HCT116 (cell line): Measurements from ENCODE around the gene ATAD3A. TPM values are rescaled to one million over a fixed set of nuclear protein-coding genes. Genes with fewer than 3 reads are reported as not detected.

Experiments
- ATAC-seq: fragments of 200-7000 bp; cut with Tn5 transposase; 2 replicates; pipeline ENCODE4 v1.9.1; 2020; ENCODE audit warnings: mild to moderate bottlenecking, moderate library complexity
- BruUV-seq: library from RNA; stranded (reverse); fragments of 400-500 nt; replicated peaks from 2 replicates; lab custom pipeline; 2021; lab: Mats Ljungman, UMichigan
- CTCF ChIA-PET: fragments of 300-600 bp; sonication (Branson Sonifier 250); formaldehyde crosslinking; loops from one replicate; lab custom pipeline; 2021; ENCODE audit warnings: antibody characterized with exemption; lab: Charles Lee
- POLR2A ChIA-PET: fragments of 300-600, 350-600 bp; sonication (Branson Sonifier 250); formaldehyde crosslinking; loops from one replicate; lab custom pipeline; 2021; ENCODE audit warnings: antibody characterized with exemption; lab: Charles Lee
- RAD21 ChIA-PET, 2 experiments: fragments of 300-600 bp; sonication (Branson Sonifier 250); formaldehyde crosslinking; loops; one replicate each; lab custom pipeline; 2023; ENCODE audit warnings: low total read pairs in 2 of 2; ENCODE audit not compliant: uncharacterized antibody in 2 of 2, unreplicated experiment in 2 of 2, low non-redundant PET in 1 of 2; lab: Charles Lee
- DNase-seq: peaks from one replicate; pipeline ENCODE4 v3.0.0-alpha.2; 2010; ENCODE audit warnings: low read depth, low spot score
- H2AFZ ChIP-seq: fragments of 200-600 bp; shearing (Covaris generic), sonication (generic); 2 replicates; pipeline ENCODE4 v1.6.1; 2017; ENCODE audit warnings: low read depth, mixed run types, mixed read lengths, antibody characterized with exemption, low read length; ENCODE audit not compliant: poor library complexity, severe bottlenecking
- H3K27ac ChIP-seq: 2 replicates; pipeline ENCODE4 v1.5.1; 2012; ENCODE audit warnings: low read depth, low read length
- H3K27me3 ChIP-seq: fragments of 200-600 bp; sonication (generic); 2 replicates; pipeline ENCODE4 v1.6.1; 2016; ENCODE audit warnings: mixed run types, low read length, mixed read lengths; ENCODE audit not compliant: insufficient read depth
- H3K36me3 ChIP-seq, 2 experiments: fragments of 200-500 bp in 1 of 2; fragments of 200-600 bp in 1 of 2; sonication (Bioruptor generic) in 1 of 2; sonication (generic) in 1 of 2; 2 replicates each; pipeline versions ENCODE4 v1.5.1 to v1.6.1; 2014 to 2016; ENCODE audit warnings: low read length in 2 of 2, inconsistent platforms in 1 of 2, mixed read lengths in 1 of 2, mixed run types in 1 of 2; ENCODE audit not compliant: insufficient read depth in 2 of 2, control insufficient read depth in 1 of 2
- H3K4me1 ChIP-seq, 2 experiments: fragments of 200-600 bp in 1 of 2; sonication (generic) in 1 of 2; 2 replicates each; pipeline versions ENCODE4 v1.5.1 to v1.6.1; 2012 to 2017; ENCODE audit warnings: low read length in 2 of 2, inconsistent platforms in 1 of 2, mild to moderate bottlenecking in 1 of 2, mixed read lengths in 1 of 2, mixed run types in 1 of 2, moderate library complexity in 1 of 2; ENCODE audit not compliant: insufficient read depth in 2 of 2, control insufficient read depth in 1 of 2
- H3K4me2 ChIP-seq: fragments of 200-600 bp; sonication (generic); 2 replicates; pipeline ENCODE4 v1.6.1; 2017; ENCODE audit warnings: mixed run types, low read length, mixed read lengths
- H3K4me3 ChIP-seq, 2 experiments: fragments of 200-600 bp in 1 of 2; sonication (generic) in 1 of 2; replicated peaks in 1 of 2; 2 replicates each; pipeline ENCODE4 v1.5.1; 2011 to 2016; ENCODE audit warnings: low read length in 2 of 2, control low read depth in 1 of 2, low read depth in 1 of 2, mild to moderate bottlenecking in 1 of 2, mixed read lengths in 1 of 2, mixed run types in 1 of 2
- H3K79me2 ChIP-seq: fragments of 200-600 bp; sonication (generic); 2 replicates; pipeline ENCODE4 v1.6.1; 2017; ENCODE audit warnings: mild to moderate bottlenecking, mixed run types, low read length, moderate library complexity, mixed read lengths; ENCODE audit not compliant: insufficient read depth
- H3K9ac ChIP-seq: fragments of 200-600 bp; sonication (generic); 2 replicates; pipeline ENCODE4 v1.6.1; 2016; ENCODE audit warnings: low read length, mixed read lengths
- H3K9me2 ChIP-seq: fragments of 200-600 bp; sonication (generic), shearing (Covaris generic); 2 replicates; pipeline ENCODE4 v1.6.1; 2017; ENCODE audit warnings: mixed run types, mild to moderate bottlenecking, moderate library complexity; ENCODE audit not compliant: insufficient read depth
- H3K9me3 ChIP-seq, 2 experiments: fragments of 200-500 bp in 1 of 2; fragments of 200-600 bp in 1 of 2; sonication (Bioruptor generic) in 1 of 2; sonication (generic) in 1 of 2; 2 replicates each; pipeline ENCODE4 v1.6.1; 2014 to 2017; ENCODE audit warnings: low read length in 2 of 2, mixed read lengths in 2 of 2, inconsistent platforms in 1 of 2, low read depth in 1 of 2, mild to moderate bottlenecking in 1 of 2, mixed run types in 1 of 2, moderate library complexity in 1 of 2; ENCODE audit not compliant: control insufficient read depth in 1 of 2, insufficient read depth in 1 of 2
- H4K20me1 ChIP-seq: fragments of 200-600 bp; sonication (generic), shearing (Covaris generic); 2 replicates; pipeline ENCODE4 v1.6.1; 2017; ENCODE audit warnings: mixed run types, mild to moderate bottlenecking, moderate library complexity; ENCODE audit not compliant: insufficient read depth
- CBX3 ChIP-seq: IDR thresholded peaks from 2 replicates; pipeline ENCODE4 v1.6.1; 2012; ENCODE audit warnings: low read depth
- EGR1 ChIP-seq: IDR thresholded peaks from 2 replicates; pipeline ENCODE4 v1.6.1; 2012; ENCODE audit warnings: low read depth
- EZH2phosphoT487 ChIP-seq: fragments of 200-600 bp; IDR thresholded peaks from 2 replicates; pipeline ENCODE4 v1.6.1; 2018; ENCODE audit warnings: antibody characterized with exemption, borderline replicate concordance
- JUND ChIP-seq: IDR thresholded peaks from 2 replicates; pipeline ENCODE4 v1.6.1; 2012
- POLR2A ChIP-seq: IDR thresholded peaks from 2 replicates; pipeline ENCODE4 v1.7.0; 2011; ENCODE audit warnings: borderline replicate concordance; ENCODE audit not compliant: insufficient read depth, insufficient read length; ENCODE audit errors: extremely low read depth
- POLR2AphosphoS5 ChIP-seq: IDR thresholded peaks from 2 replicates; pipeline ENCODE4 v1.6.1; 2011; ENCODE audit warnings: mild to moderate bottlenecking, low read depth, low read length, moderate library complexity
- RAD21 ChIP-seq: IDR thresholded peaks from 2 replicates; pipeline ENCODE4 v1.6.1; 2012; ENCODE audit warnings: low read depth, mild to moderate bottlenecking
- REST ChIP-seq: IDR thresholded peaks from 2 replicates; pipeline ENCODE4 v1.6.1; 2012; ENCODE audit warnings: low read depth
- SIN3A ChIP-seq: IDR thresholded peaks from 2 replicates; pipeline ENCODE4 v1.6.1; 2012; ENCODE audit warnings: low read depth
- YY1 ChIP-seq: IDR thresholded peaks from 2 replicates; pipeline ENCODE4 v1.6.1; 2011; ENCODE audit warnings: low read length, low read depth, moderate library complexity, mild to moderate bottlenecking; ENCODE audit not compliant: insufficient replicate concordance; ENCODE audit errors: extremely low read depth
- ZFX ChIP-seq: fragments of 450-650 bp; IDR thresholded peaks from 2 replicates; pipeline ENCODE4 v1.6.1; 2017
- intact Hi-C: fragments of 100-400 bp; cut with micrococcal nuclease; formaldehyde crosslinking; loops from 2 replicates; pipeline ENCODE4 v1.10.0; 2022
- total RNA-seq: library from RNA; stranded (reverse); gene quantifications from one replicate; pipeline ENCODE4 v1.2.1, GENCODE V29; 2021; ENCODE audit not compliant: unreplicated experiment
- TF ChIP-seq, protein P1 (sequence below): IDR thresholded peaks from 2 replicates; pipeline ENCODE4 v1.6.1; 2011; ENCODE audit warnings: mild to moderate bottlenecking, low read length, moderate library complexity; ENCODE audit not compliant: insufficient replicate concordance; ENCODE audit errors: extremely low read depth
- TF ChIP-seq, protein P2 (sequence below): IDR thresholded peaks from 2 replicates; pipeline ENCODE4 v1.6.1; 2012
- TF ChIP-seq, protein P3 (sequence below): IDR thresholded peaks from 2 replicates; pipeline ENCODE4 v1.6.1; 2012

Gene ATAD3A
- total RNA-seq, 1 experiment from 2014 or later, result 92.3 TPM

DNA sequence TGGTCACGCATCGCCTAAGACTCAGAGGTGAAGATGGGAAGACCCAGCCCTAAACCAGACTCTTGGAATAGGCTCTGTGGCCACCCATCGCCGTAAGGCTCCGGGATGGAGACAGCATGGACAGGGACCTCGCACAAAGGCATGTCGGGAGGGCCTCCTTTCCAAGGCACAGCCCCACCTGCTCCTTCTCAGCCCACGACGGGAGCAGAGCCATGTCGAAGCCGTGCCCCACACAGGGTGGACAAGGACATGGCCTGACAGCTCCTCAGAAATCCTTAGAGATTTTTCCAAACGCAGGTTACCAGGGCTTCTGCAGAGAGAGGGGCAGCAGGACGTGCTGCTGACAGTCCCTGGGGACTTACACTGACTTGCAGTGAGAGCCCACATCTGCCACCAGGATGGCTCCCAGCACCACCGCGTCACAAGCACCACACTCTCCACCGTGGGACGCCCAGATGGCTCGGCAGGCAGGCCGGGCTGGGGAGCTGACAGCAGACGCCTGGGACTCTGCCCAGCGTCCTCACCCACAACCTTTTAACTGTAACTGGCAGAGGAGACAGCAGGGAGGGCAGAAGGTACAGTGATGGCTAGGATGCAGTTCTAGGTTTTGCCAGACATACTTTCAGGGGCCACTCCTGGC is 50.7 kb downstream of the ATAD3A start (continued):
- TF ChIP-seq, protein P1, sequence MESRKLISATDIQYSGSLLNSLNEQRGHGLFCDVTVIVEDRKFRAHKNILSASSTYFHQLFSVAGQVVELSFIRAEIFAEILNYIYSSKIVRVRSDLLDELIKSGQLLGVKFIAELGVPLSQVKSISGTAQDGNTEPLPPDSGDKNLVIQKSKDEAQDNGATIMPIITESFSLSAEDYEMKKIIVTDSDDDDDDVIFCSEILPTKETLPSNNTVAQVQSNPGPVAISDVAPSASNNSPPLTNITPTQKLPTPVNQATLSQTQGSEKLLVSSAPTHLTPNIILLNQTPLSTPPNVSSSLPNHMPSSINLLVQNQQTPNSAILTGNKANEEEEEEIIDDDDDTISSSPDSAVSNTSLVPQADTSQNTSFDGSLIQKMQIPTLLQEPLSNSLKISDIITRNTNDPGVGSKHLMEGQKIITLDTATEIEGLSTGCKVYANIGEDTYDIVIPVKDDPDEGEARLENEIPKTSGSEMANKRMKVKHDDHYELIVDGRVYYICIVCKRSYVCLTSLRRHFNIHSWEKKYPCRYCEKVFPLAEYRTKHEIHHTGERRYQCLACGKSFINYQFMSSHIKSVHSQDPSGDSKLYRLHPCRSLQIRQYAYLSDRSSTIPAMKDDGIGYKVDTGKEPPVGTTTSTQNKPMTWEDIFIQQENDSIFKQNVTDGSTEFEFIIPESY, result no peak
- no peak for TF ChIP-seq REST
- TF ChIP-seq SIN3A, result no peak
- TF ChIP-seq, protein P2, sequence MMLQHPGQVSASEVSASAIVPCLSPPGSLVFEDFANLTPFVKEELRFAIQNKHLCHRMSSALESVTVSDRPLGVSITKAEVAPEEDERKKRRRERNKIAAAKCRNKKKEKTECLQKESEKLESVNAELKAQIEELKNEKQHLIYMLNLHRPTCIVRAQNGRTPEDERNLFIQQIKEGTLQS, result no peak
- no peak for TF ChIP-seq POLR2A

- peaks cover 27% of the 10 kb centered on the region; the same call in 1 of the 2 replicates for H4K20me1 ChIP-seq
- H3K36me3 ChIP-seq, result peaks cover 9 to 47% of the 10 kb centered on the region in 2 experiments
- H3K4me2 ChIP-seq, result no peak overlapping the region
- H3K9ac ChIP-seq, result no peak overlapping the region
- peaks cover 87% of the 10 kb centered on the region for H3K79me2 ChIP-seq
- ChIA-PET CTCF (no interaction called here), POLR2A (no interaction called here), RAD21 (no interaction called here)
- no peak overlapping the region for H2AFZ ChIP-seq
- no peak for DNase-seq
- no peaks in the 10 kb centered on the region for H3K9me2 ChIP-seq
- no peaks in the 10 kb centered on the region for H3K4me1 ChIP-seq
- intact Hi-C loops, result no loop called here
- BruUV-seq, result no TSS peak
- no peak for ATAC-seq
- H3K9me3 ChIP-seq, result no peaks in the 10 kb centered on the region
- H3K27ac ChIP-seq, result no peak overlapping the region
- no peak overlapping the region for H3K4me3 ChIP-seq
- H3K27me3 ChIP-seq, result no peaks in the 10 kb centered on the region
- TF ChIP-seq EZH2phosphoT487, result no peak
- TF ChIP-seq ZFX, result no peak
- TF ChIP-seq, protein P3, sequence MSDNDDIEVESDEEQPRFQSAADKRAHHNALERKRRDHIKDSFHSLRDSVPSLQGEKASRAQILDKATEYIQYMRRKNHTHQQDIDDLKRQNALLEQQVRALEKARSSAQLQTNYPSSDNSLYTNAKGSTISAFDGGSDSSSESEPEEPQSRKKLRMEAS, result no peak
- no peak for TF ChIP-seq RAD21
- no peak for TF ChIP-seq EGR1
- TF ChIP-seq JUND, result no peak
- TF ChIP-seq YY1, result no peak
- TF ChIP-seq POLR2AphosphoS5, result no peak
- TF ChIP-seq, protein P1, result no peak
- no peak for TF ChIP-seq CBX3
Measured at GRCh38 chr1:1563688-1564087, 51.7 kb downstream of the ATAD3A start.
